Esophagus muscularis mucosa (tissue), 4 donors: ENCODE results near the gene USP2. TPM values are rescaled to one million over a fixed set of nuclear protein-coding genes. Genes with fewer than 3 reads are reported as not detected.

Experiments
- DNase-seq: peaks from one replicate; pipeline ENCODE4 v3.0.0-alpha.2; 2017; ENCODE audit errors: extremely low spot score
- H3K27ac ChIP-seq, 4 donors: fragments of 200-600 bp; sonication (generic); replicated peaks in 1 of 4; 1 replicate in 3 of 4; 2 replicates in 1 of 4; pipeline ENCODE4 v1.5.1; 2016 to 2019; ENCODE audit warnings: mild to moderate bottlenecking in 1 of 4
- H3K27me3 ChIP-seq, 4 donors: fragments of 200-600 bp; sonication (generic); one replicate each; pipeline versions ENCODE4 v1.5.1 to v1.6.0; 2016 to 2019
- H3K36me3 ChIP-seq, 4 donors: fragments of 200-600 bp; sonication (generic); one replicate each; pipeline ENCODE4 v1.5.1; 2016 to 2019
- H3K4me1 ChIP-seq, 4 donors: fragments of 200-600 bp; sonication (generic); one replicate each; pipeline ENCODE4 v1.5.1; 2016 to 2019
- H3K4me3 ChIP-seq, 4 donors: fragments of 200-600 bp; sonication (generic); 1 replicate in 2 of 4; 2 replicates in 2 of 4; pipeline ENCODE4 v1.5.1; 2016 to 2019; ENCODE audit warnings: mild to moderate bottlenecking in 4 of 4, moderate library complexity in 1 of 4
- H3K9me3 ChIP-seq, 4 donors: fragments of 200-600 bp; sonication (generic); 1 replicate in 3 of 4; 2 replicates in 1 of 4; pipeline ENCODE4 v1.5.1; 2016 to 2019
- EP300 ChIP-seq: sonication (generic); formaldehyde crosslinking; IDR thresholded peaks from one replicate; pipeline ENCODE4 v1.6.1; 2017; ENCODE audit warnings: antibody characterized with exemption
- POLR2A ChIP-seq: fragments of 450-650 bp; IDR thresholded peaks from one replicate; pipeline ENCODE4 v1.6.1; 2017; ENCODE audit warnings: antibody characterized with exemption, moderate library complexity, mild to moderate bottlenecking, low read depth
- POLR2AphosphoS5 ChIP-seq, 2 donors: sonication (generic); formaldehyde crosslinking; IDR thresholded peaks; one replicate each; pipeline ENCODE4 v1.6.1; 2017; ENCODE audit warnings: antibody characterized with exemption in 2 of 2
- WGBS: methylation state at CpG from one replicate; pipeline ENCODE4 v1.1.5; 2018; 5-methylcytosine and 5-hydroxymethylcytosine counted together
- intact Hi-C: fragments of 100-400 bp; cut with DNase I; formaldehyde crosslinking; loops from one replicate; pipeline ENCODE4 v1.15.1; 2023
- total RNA-seq, 4 donors: library from RNA; depleted of rRNA; stranded (reverse); fragments of >200 nt; gene quantifications; one replicate each; pipeline versions ENCODE4 v1.1.0 to v1.2.1, GENCODE V29; 2016
- TF ChIP-seq, protein P1 (sequence below), 3 experiments: fragments of 200-600 bp in 2 of 3; fragments of 450-650 bp in 1 of 3; sonication (generic) in 2 of 3; IDR thresholded peaks; one replicate each; pipeline ENCODE4 v1.5.1; 2017 to 2019; ENCODE audit warnings: antibody characterized with exemption in 3 of 3, mild to moderate bottlenecking in 2 of 3, moderate library complexity in 1 of 3

USP2 gene
- total RNA-seq, 4 donors from 2014 or later, result 4.6 to 9.9 (median 6.1) TPM

DNA sequence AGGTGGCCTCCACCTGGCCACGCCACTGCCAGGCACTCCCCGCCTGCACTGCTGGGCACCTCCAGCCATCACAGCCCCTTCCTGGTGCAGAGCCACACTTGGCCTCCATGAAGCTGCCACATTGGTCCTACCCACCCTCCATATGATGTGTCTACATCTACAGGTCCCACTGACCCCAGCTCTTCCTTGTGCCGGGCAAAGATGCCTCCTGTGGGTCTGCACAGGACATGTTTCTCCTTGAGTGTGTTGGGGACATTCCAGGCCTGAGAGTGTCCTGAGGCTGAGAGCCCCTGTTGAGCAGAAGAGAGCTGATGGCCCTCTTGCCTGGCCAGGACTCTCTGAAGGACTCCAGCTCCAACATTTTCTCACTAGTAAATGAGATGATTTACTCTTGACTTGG, 34.0 kb upstream of the USP2 start:
- WGBS, result 100% methylated on average over 2 of the region's 3 CpGs
- intact Hi-C loops, result loop anchor here (5.0 kb wide), 1 partner anchor 57 kb away; no protein-coding TSS in a partner anchor

DNA sequence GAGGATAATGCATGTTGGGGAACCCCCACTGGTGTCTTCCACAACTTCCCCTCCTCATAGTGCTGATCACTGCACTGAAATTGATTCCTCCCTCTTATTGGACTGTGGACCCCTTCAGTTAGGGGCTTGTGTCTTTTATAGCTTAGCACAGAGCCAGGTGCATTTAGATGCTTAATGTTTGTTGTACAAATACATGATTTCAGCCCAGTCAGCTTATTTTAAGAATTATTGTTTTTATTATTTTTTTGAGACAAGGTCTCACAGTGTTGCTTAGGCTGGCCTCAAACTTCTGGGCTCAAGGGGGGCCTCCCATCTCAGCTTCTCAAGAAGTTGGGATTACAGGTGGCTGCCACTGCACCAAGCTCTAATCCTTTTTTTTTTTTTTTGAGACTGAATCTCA, 33.2 kb upstream of the USP2 start:
- Histone ChIP-seq H3K9me3 (no peaks in the 10 kb centered on the region), H3K36me3 (peaks cover 0 to 17% (median 0%) of the 10 kb centered on the region in 4 donors), H3K27ac (no peak overlapping the region), H3K27me3 (peaks cover 0 to 4% (median 0%) of the 10 kb centered on the region in 4 donors), H3K4me1 (peaks cover 0 to 21% (median 13%) of the 10 kb centered on the region in 4 donors), H3K4me3 (no peak overlapping the region)
- TF ChIP-seq POLR2A, result no peak
- TF ChIP-seq, protein P1, sequence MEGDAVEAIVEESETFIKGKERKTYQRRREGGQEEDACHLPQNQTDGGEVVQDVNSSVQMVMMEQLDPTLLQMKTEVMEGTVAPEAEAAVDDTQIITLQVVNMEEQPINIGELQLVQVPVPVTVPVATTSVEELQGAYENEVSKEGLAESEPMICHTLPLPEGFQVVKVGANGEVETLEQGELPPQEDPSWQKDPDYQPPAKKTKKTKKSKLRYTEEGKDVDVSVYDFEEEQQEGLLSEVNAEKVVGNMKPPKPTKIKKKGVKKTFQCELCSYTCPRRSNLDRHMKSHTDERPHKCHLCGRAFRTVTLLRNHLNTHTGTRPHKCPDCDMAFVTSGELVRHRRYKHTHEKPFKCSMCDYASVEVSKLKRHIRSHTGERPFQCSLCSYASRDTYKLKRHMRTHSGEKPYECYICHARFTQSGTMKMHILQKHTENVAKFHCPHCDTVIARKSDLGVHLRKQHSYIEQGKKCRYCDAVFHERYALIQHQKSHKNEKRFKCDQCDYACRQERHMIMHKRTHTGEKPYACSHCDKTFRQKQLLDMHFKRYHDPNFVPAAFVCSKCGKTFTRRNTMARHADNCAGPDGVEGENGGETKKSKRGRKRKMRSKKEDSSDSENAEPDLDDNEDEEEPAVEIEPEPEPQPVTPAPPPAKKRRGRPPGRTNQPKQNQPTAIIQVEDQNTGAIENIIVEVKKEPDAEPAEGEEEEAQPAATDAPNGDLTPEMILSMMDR (IDR thresholded peaks at IDR 0.05), result no peak
- TF ChIP-seq POLR2AphosphoS5 (IDR thresholded peaks at IDR 0.05), result no peak
- no peak for TF ChIP-seq EP300
- no peak for DNase-seq
- intact Hi-C loops, result loop anchor here (5.0 kb wide), 1 partner anchor 58 kb away; no protein-coding TSS in a partner anchor

More for the DNA sequence above, 34.0 kb upstream of the USP2 start:
- Histone ChIP-seq H3K9me3 (no peaks in the 10 kb centered on the region), H3K36me3 (peaks cover 0 to 19% (median 0%) of the 10 kb centered on the region in 4 donors), H3K4me1 (peaks cover 0 to 24% (median 13%) of the 10 kb centered on the region in 4 donors), H3K4me3 (no peak overlapping the region), H3K27me3 (peaks cover 0 to 11% (median 0%) of the 10 kb centered on the region in 4 donors), H3K27ac (no peak overlapping the region)
- DNase-seq, result no peak
- no peak for TF ChIP-seq POLR2AphosphoS5 (IDR thresholded peaks at IDR 0.05)
- no peak for TF ChIP-seq EP300
- no peak for TF ChIP-seq POLR2A
- TF ChIP-seq, protein P1 (IDR thresholded peaks at IDR 0.05), result no peak

GRCh38 chr11:119414321-119414720, 32.8 kb upstream of the USP2 start:
- Histone ChIP-seq H3K36me3 (peaks cover 0 to 13% (median 0%) of the 10 kb centered on the region in 4 donors), H3K27ac (no peak overlapping the region), H3K9me3 (no peaks in the 10 kb centered on the region), H3K27me3 (no peaks in the 10 kb centered on the region), H3K4me3 (no peak overlapping the region), H3K4me1 (peaks cover 0 to 21% (median 13%) of the 10 kb centered on the region in 4 donors)
- TF ChIP-seq EP300, result no peak
- TF ChIP-seq, protein P1 (IDR thresholded peaks at IDR 0.05), result no peak
- no peak for TF ChIP-seq POLR2AphosphoS5 (IDR thresholded peaks at IDR 0.05)
- no peak for TF ChIP-seq POLR2A
- no peak for DNase-seq
- WGBS, result 93% methylated on average over 2 of the region's 2 CpGs
- intact Hi-C loops, result no loop called here

DNA sequence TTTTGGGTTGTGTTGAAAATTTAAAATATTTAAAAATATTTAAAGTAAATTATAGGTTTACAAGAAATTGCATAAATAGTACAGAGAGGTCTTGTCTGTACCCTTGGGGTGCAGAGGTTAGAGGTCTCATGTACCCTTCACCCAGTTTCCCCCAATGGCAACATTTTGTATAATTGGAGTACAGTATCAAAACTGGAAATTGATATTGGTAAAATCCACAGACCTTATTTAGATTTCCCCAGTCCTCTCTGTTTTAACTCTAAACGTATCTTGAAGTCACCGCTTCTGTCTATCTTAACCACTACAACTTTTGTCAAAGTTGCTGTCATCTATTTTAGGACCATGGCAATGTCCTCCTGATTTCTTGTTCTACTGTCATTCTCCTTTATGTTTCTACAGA, 30.6 kb upstream of the USP2 start:
- 94% methylated on average over 2 of the region's 2 CpGs for WGBS
- no peak for DNase-seq
- Histone ChIP-seq H3K9me3 (no peaks in the 10 kb centered on the region), H3K4me1 (peaks cover 0 to 5% (median 3%) of the 10 kb centered on the region in 4 donors), H3K4me3 (no peak overlapping the region), H3K27ac (no peak overlapping the region), H3K36me3 (peaks cover 0 to 3% (median 0%) of the 10 kb centered on the region in 4 donors), H3K27me3 (no peaks in the 10 kb centered on the region)
- TF ChIP-seq POLR2A, result no peak
- no peak for TF ChIP-seq POLR2AphosphoS5 (IDR thresholded peaks at IDR 0.05)
- TF ChIP-seq EP300, result no peak
- TF ChIP-seq, protein P1 (IDR thresholded peaks at IDR 0.05), result no peak
- intact Hi-C loops, result no loop called here

GRCh38 chr11:119410501-119410900, 29.0 kb upstream of the USP2 start:
- H3K4me1 ChIP-seq, result no peaks in the 10 kb centered on the region
- H3K36me3 ChIP-seq, result peaks cover 0 to 3% (median 0%) of the 10 kb centered on the region in 4 donors
- DNase-seq, result no peak
- H3K9me3 ChIP-seq, result no peaks in the 10 kb centered on the region
- intact Hi-C loops, result no loop called here
- TF ChIP-seq POLR2AphosphoS5 (IDR thresholded peaks at IDR 0.05), result no peak
- no peak for TF ChIP-seq POLR2A
- TF ChIP-seq, protein P1 (IDR thresholded peaks at IDR 0.05), result no peak
- no peak for TF ChIP-seq EP300
- H3K4me3 ChIP-seq, result no peak overlapping the region
- 91% methylated on average over 1 of the region's 1 CpG for WGBS
- no peak overlapping the region for H3K27ac ChIP-seq
- no peaks in the 10 kb centered on the region for H3K27me3 ChIP-seq
